ENCODE results near the gene SERPINB6.
A peak's percentile ranks its signal among the peaks of the same experiment; 100 is the strongest.
"Not testable (repeated sequence)": the region's sequence is repeated elsewhere in the genome, so short reads cannot be mapped to it uniquely, and the experiment has no call there.

Gene SERPINB6

DNA sequence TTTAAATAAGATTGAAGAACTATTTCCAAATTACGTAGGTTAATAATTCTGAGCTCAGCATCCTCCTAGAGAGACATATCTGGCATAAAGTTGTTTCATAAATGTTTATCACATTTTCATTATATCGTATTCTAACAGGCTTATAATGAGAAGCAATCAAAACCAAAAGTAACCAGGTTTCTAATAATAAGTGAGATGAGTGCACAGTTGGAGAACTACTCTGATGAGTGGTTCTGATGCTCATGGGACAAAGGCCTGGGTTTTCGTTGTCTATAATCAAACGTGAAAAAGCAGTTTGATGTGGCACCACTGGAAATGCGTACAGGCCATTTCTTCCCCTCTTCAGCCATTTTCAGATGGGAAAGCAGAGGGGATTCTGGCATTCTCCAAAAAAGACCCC lies 4.7 kb upstream of the SERPINB6 start:
- DNase-seq, result no peak

- DNase-seq, result no peak
Measured at GRCh38 chr6:2973676-2974075, 2.3 kb upstream of the SERPINB6 start.

GRCh38 chr6:2973180-2973579 lies 1.8 kb upstream of the SERPINB6 start:
- not testable (repeated sequence) for DNase-seq

GRCh38 chr6:2972685-2973084 lies 1.3 kb upstream of the SERPINB6 start:
- DNase-seq, result not testable (repeated sequence)

- DNase-seq, result not testable (repeated sequence)
Measured at GRCh38 chr6:2972219-2972487, 786 bp upstream of the SERPINB6 start.

DNA sequence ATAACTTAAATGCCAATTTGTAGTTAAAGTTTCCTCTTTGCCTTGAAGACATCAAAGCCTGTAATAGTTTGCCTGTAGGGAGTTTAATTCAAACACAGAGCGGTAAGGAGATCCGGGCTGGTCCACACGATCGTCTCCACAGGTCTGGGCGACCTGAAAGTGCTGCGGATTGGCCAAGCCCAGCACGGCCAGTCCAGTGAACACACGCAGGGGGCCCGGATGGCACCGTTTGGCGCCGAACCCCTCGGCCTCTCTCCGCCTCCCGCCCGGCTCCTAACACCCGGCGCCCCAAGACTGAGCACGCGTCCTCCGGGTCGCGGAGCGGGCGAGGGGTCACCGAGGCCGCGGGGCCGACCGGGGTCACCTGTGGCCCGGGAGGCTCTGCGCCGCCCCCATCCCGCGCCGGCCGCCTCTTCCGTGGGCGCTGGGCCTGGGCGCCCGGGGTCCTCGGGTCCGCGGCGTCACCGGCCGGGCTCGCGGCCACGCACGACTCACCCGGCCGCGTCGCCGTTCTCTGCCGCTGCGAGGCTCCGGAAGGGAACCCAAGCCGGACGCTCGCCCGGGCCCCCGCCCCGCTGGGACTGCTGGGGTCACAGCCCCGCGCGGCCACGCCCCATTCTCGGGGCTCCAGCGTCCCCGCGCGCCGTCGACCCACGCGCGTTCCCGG lies 481 bp downstream of the SERPINB6 start:
- DNase-seq, result peak; percentile 56

DNA sequence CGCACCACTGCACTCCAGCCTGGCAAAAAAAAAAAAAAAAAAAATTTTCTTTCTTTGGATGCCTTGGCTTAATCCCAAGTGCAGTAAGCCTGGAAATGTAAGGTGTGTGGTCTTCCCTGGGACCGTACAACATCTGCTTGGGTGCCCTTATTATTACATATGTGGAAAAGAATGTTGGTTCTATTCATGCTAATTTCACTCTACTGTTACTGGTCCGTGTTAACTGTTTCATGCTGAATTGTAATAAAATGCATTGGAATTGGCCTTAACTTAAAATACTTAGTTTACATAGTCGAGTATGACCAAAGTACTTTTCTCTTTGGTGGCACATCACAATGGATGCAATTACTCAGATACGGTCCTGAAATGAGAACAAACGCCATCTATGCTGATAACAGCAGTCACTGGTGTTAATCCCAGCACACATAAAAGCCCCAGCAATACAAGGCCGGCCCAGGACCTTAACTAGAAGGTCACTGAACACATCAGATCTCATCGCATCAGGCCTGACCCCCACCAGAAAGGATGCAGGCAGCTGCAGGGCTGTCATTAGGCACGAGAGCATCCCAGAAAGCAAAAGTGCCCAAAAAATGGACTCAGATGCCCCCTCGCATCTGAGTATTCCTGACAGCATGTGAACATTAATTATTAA lies 1.2 kb downstream of the SERPINB6 start:
- no peak for DNase-seq

- no peak for DNase-seq
Measured at GRCh38 chr6:2969549-2969948, 1.8 kb downstream of the SERPINB6 start.

- DNase-seq, result no peak
Measured at GRCh38 chr6:2968600-2969135, 2.7 kb downstream of the SERPINB6 start.

DNA sequence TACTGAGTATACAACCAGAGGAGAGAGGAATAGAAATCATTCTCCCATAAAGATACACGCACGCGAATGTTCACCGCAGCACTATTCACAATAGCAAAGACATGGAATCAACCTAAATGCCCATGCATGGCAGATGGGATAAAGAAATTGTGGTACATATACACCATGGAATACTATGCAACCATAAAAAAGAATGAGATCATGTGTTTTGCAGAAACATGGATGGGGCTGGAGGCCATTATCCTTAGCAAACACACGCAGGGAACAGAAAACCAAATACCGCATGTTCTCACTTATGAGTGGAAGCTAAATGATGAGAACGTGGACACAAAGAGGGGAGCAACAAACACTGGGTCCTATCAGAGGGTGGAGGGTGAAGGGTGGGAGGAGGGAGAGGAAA lies 3.4 kb downstream of the SERPINB6 start:
- no peak for DNase-seq

DNA sequence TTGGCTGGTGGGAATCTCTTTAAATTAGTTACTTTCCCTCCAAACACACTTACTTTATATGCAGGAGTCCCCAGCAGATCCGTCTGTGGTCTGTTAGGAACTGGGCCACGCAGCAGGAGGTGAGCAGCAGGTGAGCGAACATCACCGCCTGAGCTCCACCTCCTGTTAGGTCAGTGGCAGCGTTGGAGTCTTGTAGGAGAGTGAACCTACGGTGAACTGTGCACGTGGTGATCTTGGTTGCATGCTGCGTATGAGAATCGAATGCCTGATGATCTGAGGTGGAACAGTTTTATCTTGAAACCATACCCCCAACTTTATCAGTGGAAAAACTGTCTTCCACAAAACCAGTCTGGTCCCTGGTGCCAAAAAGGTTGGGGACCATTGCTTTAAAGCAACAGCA lies 5.0 kb downstream of the SERPINB6 start:
- no peak for DNase-seq

DNA sequence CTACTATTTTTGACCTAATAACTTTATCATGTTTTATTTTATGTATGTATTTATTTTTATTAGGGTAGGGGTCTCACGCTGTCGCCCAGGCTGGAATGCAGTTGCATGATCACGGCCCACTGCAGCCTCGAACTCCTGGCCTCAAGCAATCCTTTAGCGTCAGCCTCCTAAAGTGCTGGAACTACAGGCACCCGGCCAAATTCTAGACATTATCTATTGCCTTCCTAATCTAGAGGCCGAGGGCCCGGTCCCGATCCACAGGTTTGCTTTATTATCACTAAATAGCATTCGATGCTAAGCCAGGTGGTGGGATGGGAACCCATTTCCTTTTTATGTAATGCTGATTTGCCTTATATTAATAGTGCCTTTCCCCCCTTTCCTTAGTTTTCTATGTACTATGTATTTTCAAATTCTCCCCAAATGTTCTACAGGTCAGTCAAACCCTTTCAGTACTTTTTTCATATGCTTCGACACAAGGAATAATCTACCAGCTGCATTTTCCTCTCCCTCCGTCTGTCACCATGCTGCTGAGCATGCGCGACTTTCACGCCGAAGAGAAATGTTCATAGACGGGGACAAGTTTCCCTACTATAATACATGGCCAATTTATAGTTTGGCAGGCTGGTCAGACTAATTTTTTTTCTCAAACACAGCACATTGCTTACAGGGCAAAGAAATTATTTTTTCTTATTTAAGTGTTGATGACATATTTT lies 6.4 kb downstream of the SERPINB6 start:
- no peak for DNase-seq

GRCh38 chr6:2963756-2964155 lies 7.6 kb downstream of the SERPINB6 start:
- no peak for DNase-seq

GRCh38 chr6:2962636-2963035 lies 8.7 kb downstream of the SERPINB6 start:
- no peak for DNase-seq

- no peak for DNase-seq
Measured at GRCh38 chr6:2962004-2962403, 9.4 kb downstream of the SERPINB6 start.

DNA sequence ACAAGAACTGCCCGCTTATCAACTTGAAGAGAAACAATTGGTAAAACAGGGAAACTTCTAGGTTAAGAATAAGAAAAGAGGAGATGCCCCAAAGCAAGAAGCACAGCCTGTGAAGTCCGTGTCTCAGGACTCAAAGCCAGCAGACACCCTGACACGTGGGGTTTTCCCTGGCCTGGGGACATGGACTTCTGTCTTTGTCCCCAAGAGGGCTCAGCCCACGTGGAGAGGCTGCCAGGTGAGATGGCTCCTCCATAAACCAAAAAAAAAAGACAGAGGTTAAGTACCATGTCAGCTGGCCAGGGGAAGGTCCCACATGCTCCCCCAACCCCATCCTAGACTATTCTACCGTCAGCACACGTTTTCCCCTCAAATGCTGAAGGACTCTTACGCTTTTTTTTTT lies 9.9 kb downstream of the SERPINB6 start:
- no peak for DNase-seq

DNA sequence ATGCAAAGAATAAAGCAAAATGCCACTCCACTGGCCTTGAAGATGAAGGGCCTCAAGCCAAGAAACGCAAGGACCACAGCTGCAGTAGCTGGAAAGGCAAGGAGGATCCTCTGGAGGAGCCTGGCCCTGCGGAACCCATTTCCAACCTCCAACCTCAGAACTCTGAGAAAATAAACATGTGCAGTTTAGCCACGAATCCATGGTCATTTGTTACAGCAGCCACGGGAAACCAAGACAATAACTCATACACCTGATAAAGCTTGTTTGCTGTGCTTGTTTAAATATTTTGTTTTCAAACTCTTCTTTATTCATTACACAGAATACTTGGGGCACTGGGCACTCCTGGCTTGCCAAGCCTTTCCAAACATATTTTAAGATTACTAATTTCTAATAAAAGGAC lies 10.4 kb downstream of the SERPINB6 start:
- DNase-seq, result no peak

- DNase-seq, result peak; percentile 25
Measured at GRCh38 chr6:2959909-2960719, 11.3 kb downstream of the SERPINB6 start.

DNA sequence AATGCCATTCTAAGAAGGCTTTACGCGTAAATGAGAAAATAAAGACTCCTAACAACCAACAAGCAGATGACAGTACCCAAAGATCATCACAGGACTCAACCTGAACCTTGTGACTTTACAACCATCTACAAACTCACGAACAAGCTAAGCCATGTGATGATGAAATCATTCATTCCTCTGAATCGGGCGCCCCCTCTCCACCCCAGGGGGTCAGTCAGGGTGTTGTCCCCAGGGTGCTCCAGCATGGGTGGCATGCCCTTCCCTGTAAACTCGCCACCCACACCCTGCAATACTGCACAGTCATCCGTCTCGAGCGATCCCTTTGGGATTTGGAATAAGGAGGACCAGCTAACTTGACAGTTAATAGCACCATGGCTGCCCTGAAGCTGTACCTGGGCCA lies 12.6 kb downstream of the SERPINB6 start:
- no peak for DNase-seq

DNA sequence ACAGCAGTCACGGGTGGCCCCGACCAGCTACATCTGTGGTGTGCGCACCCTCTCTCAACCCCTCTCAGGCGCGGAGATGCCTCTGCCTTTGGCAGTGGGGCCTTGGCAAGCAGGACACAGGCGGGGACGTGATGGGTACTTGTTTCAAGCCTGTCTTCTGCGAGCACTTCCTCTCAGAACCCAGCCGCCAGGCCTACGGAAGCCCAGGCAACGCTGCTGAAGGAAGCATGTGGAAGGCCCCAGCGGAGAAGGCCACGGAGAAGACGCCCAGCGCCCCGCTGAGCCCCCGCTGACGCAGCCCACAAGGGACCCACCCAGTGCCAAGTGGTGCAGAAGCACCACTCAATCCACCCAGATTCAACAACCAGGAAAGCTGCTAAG lies 13.0 kb downstream of the SERPINB6 start:
- no peak for DNase-seq

GRCh38 chr6:2957696-2958330 lies 13.6 kb downstream of the SERPINB6 start:
- DNase-seq, result no peak

DNA sequence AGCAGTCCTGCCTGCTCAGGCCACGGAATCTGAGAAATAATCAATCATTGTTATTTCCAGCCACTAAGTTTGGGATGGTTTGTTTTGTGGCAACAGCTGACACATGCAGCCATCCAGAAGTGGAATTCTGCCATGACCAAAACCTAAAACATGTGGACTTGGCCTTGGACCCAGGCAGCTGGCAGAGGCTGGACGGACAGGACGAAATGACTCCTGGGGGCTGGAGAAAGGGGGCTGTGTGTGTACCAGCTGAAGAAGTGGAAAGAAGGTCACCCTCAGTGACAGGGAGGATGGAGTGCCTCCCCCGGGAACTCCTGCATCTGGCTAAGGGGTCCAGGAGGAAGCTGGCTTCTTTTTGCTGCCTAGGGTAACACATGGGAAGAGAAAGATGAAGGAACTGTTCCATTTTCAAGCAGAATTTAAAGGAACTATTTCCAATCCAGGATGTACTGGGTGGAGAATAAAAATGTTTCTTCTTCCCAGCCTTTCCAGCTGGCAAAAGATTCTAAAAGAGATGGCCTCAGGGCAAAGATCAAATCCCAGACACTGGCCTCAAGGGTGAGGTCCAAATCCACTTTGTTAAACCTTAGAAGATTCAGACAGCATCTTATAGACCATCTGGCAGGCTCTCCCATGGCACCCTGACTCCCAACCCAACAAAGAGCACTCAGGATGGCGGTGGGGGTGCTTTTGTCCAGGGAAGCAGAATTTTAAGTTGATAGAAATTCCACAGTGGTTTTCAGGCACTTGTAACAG lies 14.3 kb downstream of the SERPINB6 start:
- DNase-seq, result no peak

Data from 8988T (cell line).